ENCODE results near the gene OSBPL10.

DNA sequence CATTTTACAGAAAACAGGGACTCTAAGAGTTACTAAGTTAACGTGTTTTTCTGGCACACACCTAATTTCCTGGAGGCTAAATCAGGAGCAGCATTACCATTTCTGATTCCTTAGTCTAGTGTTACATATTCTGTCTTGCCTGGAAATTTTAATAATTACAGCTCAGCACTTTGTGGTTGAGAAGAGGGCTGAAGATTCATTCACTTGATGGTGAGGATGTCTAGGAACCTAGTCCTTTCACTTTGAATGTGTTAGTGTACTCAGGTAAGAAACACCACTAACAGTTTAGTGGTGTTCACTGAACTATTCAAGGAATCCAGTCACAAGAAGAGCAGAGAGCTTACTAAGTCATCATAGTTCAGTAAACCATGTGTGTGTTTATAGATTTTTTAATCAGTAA lies 345.5 kb downstream of the OSBPL10 start:
- TF ChIP-seq EZH2 (IDR thresholded peaks at IDR 0.05; ENCODE audit: insufficient read depth, poor library complexity, severe bottlenecking) (no peak), EZH2phosphoT487 (IDR thresholded peaks at IDR 0.05; ENCODE audit: insufficient read depth, low read depth) (no peak)

All from GM23248 (cell line).